ENCODE data around the gene SPOUT1.

Gene SPOUT1

DNA sequence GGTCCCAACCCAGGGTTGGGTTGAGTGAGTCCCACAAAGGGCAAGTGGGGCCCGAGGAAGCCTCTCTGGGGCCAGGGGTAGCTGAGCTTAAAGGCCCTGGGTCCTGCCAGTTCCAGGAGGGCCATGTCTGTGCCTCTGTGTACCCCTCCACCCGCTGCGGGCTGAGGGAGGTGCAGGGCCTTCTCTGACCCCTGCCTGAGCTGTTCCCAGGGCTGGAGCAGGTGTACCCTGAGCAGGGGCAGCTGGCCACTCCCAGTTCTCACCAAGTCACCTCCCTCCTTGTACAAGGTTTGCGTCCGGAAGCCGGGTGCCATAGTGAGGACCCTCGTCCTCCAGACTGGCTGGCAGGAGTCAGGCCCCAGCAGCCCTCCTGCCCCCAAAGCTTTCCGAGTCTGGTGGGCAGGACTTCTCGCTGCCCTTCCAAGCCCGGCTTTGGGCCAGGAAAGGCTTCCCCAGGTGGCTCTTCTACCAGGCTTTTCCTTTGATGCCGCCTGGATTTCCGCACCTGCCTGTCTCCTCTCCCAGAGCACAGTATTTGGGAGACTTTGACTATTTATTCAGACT is 20.5 kb downstream of the SPOUT1 start:
- no peaks in the 10 kb centered on the region for H3K36me3 ChIP-seq (ENCODE audit: low read length)
- H3K4me3 ChIP-seq (ENCODE audit: insufficient read depth, low read length, poor library complexity, severe bottlenecking) = no peak overlapping the region
- H3K9me3 ChIP-seq (ENCODE audit: insufficient read depth, low read length) = no peaks in the 10 kb centered on the region
- no peaks in the 10 kb centered on the region for H3K9me2 ChIP-seq (replicated peaks; ENCODE audit: insufficient read depth, low read length)
- H3K27ac ChIP-seq (ENCODE audit: low read depth, low read length) = no peak overlapping the region
- no peak overlapping the region for H2AFZ ChIP-seq (ENCODE audit: low read depth, low read length, severe bottlenecking)
- H3K4me2 ChIP-seq (ENCODE audit: low read depth, low read length, poor library complexity, severe bottlenecking) = no peak overlapping the region
- peaks cover 6% of the 10 kb centered on the region; the same call in 1 of the 2 replicates for H3F3A ChIP-seq (ENCODE audit: insufficient read depth)
- H4K20me1 ChIP-seq (ENCODE audit: low read depth, low read length) = no peaks in the 10 kb centered on the region
- H3K9ac ChIP-seq (ENCODE audit: low read length) = no peak overlapping the region
- H3K27me3 ChIP-seq (ENCODE audit: low read length) = no peaks in the 10 kb centered on the region
- no peaks in the 10 kb centered on the region for H3K79me2 ChIP-seq (ENCODE audit: insufficient read depth, low read length)
- no peak for TF ChIP-seq EZH2phosphoT487 (conservative IDR thresholded peaks at IDR 0.05; ENCODE audit: low read length)
- TF ChIP-seq, protein P1, sequence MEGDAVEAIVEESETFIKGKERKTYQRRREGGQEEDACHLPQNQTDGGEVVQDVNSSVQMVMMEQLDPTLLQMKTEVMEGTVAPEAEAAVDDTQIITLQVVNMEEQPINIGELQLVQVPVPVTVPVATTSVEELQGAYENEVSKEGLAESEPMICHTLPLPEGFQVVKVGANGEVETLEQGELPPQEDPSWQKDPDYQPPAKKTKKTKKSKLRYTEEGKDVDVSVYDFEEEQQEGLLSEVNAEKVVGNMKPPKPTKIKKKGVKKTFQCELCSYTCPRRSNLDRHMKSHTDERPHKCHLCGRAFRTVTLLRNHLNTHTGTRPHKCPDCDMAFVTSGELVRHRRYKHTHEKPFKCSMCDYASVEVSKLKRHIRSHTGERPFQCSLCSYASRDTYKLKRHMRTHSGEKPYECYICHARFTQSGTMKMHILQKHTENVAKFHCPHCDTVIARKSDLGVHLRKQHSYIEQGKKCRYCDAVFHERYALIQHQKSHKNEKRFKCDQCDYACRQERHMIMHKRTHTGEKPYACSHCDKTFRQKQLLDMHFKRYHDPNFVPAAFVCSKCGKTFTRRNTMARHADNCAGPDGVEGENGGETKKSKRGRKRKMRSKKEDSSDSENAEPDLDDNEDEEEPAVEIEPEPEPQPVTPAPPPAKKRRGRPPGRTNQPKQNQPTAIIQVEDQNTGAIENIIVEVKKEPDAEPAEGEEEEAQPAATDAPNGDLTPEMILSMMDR (IDR thresholded peaks at IDR 0.05; ENCODE audit: insufficient read depth, low read length, poor library complexity, severe bottlenecking) = no peak

DNA sequence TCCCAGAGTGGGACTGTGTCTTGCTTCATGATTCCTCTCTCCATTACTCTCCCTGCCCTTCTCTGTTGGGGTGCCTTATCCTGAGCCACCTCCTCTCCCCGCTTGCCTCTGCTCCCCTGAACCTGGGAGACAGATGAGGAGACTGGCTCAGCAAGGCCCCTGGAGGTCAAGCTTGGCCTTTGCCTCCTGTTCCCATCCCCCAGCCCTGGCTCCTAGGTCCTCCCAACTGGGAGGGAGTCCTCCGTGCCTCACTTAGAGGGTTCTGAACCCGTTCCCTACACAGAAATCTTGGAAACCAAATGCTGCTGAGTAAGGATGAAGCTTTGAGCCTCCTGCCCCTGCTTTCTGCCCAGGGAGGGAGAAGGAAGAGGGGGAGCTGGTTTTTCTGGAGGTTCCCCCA is 21.1 kb downstream of the SPOUT1 start:
- Histone ChIP-seq H3F3A (ENCODE audit: insufficient read depth) (peaks cover 6% of the 10 kb centered on the region; the same call in 1 of the 2 replicates), H2AFZ (ENCODE audit: low read depth, low read length, severe bottlenecking) (no peak overlapping the region), H3K9me3 (ENCODE audit: insufficient read depth, low read length) (no peaks in the 10 kb centered on the region), H3K9me2 (replicated peaks; ENCODE audit: insufficient read depth, low read length) (no peaks in the 10 kb centered on the region), H3K9ac (ENCODE audit: low read length) (no peak overlapping the region), H3K4me3 (ENCODE audit: insufficient read depth, low read length, poor library complexity, severe bottlenecking) (no peak overlapping the region), H4K20me1 (ENCODE audit: low read depth, low read length) (no peaks in the 10 kb centered on the region), H3K27ac (ENCODE audit: low read depth, low read length) (no peak overlapping the region), H3K36me3 (ENCODE audit: low read length) (no peaks in the 10 kb centered on the region), H3K4me2 (ENCODE audit: low read depth, low read length, poor library complexity, severe bottlenecking) (no peak overlapping the region), H3K27me3 (ENCODE audit: low read length) (no peaks in the 10 kb centered on the region), H3K79me2 (ENCODE audit: insufficient read depth, low read length) (no peaks in the 10 kb centered on the region)
- TF ChIP-seq, protein P1 (IDR thresholded peaks at IDR 0.05; ENCODE audit: insufficient read depth, low read length, poor library complexity, severe bottlenecking) = no peak
- TF ChIP-seq EZH2phosphoT487 (conservative IDR thresholded peaks at IDR 0.05; ENCODE audit: low read length) = no peak

DNA sequence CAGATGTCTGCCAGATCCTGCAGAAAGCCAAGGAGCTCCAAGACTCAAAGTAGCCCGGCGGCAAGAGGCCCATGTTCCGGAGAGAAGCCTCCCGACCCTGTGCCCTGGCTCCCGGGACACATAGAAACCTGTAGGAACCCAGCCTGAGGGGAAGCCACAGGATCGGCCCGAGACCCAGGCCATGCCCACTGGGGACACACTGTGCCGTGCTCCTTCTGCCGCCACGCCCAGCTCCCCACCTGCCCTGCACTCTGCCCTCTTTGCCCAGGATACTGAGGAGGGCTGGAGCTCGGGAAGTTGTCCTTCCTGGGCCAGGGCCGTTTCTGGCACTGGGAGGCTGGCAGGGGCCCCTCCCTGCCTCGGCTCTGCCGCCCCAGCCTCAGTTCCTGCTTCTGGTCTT is 21.8 kb downstream of the SPOUT1 start:
- Histone ChIP-seq H3K36me3 (ENCODE audit: low read length) (no peaks in the 10 kb centered on the region), H3K27ac (ENCODE audit: low read depth, low read length) (no peak overlapping the region), H3K9ac (ENCODE audit: low read length) (no peak overlapping the region), H3K9me3 (ENCODE audit: insufficient read depth, low read length) (no peaks in the 10 kb centered on the region), H3F3A (ENCODE audit: insufficient read depth) (peaks cover 6% of the 10 kb centered on the region; the same call in 1 of the 2 replicates), H3K79me2 (ENCODE audit: insufficient read depth, low read length) (no peaks in the 10 kb centered on the region), H4K20me1 (ENCODE audit: low read depth, low read length) (no peaks in the 10 kb centered on the region), H2AFZ (ENCODE audit: low read depth, low read length, severe bottlenecking) (no peak overlapping the region), H3K4me3 (ENCODE audit: insufficient read depth, low read length, poor library complexity, severe bottlenecking) (no peak overlapping the region), H3K9me2 (replicated peaks; ENCODE audit: insufficient read depth, low read length) (no peaks in the 10 kb centered on the region), H3K27me3 (ENCODE audit: low read length) (no peaks in the 10 kb centered on the region), H3K4me2 (ENCODE audit: low read depth, low read length, poor library complexity, severe bottlenecking) (no peak overlapping the region)
- no peak for TF ChIP-seq EZH2phosphoT487 (conservative IDR thresholded peaks at IDR 0.05; ENCODE audit: low read length)
- TF ChIP-seq, protein P1 (IDR thresholded peaks at IDR 0.05; ENCODE audit: insufficient read depth, low read length, poor library complexity, severe bottlenecking) = no peak

Data from SU-DHL-6 (cell line).